ENCODE data around the gene DIS3L2.

DIS3L2 gene

DNA sequence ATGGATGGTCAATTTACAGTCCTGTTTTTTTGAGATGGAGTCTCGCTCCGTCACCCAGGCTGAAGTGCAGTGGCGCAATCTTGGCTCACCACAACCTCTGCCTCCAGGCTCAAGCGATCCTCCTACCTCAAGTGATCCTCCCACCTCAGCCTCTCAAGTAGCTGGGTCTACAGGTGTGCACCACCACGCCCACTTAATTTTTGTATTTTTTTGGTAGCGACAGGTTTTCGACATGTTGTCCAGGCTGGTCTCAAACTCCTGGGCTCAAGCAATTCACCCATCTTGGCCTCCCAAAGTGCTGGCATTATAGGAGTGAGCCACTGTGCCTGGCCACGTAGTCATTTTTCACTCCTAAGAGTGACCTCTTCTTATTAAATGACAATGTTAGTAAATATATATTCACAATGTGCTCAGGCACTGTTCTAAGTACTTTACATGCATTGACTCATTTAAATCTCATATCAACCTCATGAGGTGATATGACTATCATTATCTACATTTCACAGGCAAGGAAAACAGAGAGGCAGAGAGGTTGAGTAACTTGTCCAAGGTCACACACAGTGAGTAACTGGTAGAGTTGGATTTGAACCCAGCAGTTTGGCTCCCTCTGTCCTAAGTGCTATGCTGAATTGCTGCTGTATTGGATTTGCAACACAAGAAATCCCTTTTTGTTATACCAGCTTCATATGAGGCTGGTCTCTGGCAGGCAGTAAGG, 5.6 kb upstream of the DIS3L2 start:
- no peaks in the 10 kb centered on the region for H3K36me3 ChIP-seq (ENCODE audit: control insufficient read depth, insufficient read depth, low read length)
- no peaks in the 10 kb centered on the region for H3K27me3 ChIP-seq (replicated peaks; ENCODE audit: control insufficient read depth, insufficient read depth, low read length)
- no peak for DNase-seq (ENCODE audit: extremely low read depth, insufficient read length)
- TF ChIP-seq, protein P1, sequence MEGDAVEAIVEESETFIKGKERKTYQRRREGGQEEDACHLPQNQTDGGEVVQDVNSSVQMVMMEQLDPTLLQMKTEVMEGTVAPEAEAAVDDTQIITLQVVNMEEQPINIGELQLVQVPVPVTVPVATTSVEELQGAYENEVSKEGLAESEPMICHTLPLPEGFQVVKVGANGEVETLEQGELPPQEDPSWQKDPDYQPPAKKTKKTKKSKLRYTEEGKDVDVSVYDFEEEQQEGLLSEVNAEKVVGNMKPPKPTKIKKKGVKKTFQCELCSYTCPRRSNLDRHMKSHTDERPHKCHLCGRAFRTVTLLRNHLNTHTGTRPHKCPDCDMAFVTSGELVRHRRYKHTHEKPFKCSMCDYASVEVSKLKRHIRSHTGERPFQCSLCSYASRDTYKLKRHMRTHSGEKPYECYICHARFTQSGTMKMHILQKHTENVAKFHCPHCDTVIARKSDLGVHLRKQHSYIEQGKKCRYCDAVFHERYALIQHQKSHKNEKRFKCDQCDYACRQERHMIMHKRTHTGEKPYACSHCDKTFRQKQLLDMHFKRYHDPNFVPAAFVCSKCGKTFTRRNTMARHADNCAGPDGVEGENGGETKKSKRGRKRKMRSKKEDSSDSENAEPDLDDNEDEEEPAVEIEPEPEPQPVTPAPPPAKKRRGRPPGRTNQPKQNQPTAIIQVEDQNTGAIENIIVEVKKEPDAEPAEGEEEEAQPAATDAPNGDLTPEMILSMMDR (IDR thresholded peaks at IDR 0.05; ENCODE audit: insufficient read depth, low read length, poor library complexity, severe bottlenecking): no peak
- no peak overlapping the region for H3K4me3 ChIP-seq (replicated peaks; ENCODE audit: low read depth, low read length)

DNA sequence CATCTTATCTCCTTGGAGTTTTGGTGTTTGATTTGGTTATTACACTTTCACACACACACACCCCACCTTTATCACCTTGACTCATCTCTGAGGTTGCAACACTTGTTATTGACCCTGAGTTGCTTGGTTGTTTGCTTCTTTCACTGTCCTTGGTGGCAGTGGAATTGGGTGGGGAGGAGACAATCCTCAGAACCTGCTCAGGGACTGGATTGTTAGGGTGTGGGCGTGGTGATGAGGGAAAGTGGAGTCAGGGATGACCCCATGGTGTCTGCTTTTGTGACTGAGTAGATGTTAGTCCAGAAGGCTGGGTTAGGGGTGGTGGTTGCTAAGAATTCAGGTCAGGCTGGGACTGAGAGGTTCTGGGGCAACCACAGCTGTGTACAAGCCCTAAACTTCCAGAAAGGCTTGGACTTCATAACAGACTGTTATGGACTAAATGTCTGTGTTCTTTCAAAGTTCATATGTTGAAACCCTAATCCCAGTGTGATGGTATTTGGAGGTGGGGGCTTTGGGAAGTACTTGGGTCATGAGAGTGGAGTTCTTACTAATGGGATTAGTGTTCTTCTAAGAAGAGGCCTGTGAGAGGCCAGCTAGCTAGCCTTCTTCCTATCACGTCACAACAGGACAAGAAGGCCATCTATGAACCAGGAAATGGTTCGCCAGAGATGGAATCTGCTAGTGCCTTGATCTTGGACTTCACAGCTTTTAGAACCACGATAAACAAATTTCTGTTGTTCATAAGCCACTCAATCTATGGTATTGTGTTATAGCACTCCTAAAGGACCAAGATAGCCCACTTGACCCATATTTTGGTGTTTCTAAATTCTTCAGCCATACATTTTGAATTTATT, 3.4 kb upstream of the DIS3L2 start:
- DNase-seq (ENCODE audit: extremely low read depth, insufficient read length): no peak
- TF ChIP-seq, protein P1 (IDR thresholded peaks at IDR 0.05; ENCODE audit: insufficient read depth, low read length, poor library complexity, severe bottlenecking): no peak

DNA sequence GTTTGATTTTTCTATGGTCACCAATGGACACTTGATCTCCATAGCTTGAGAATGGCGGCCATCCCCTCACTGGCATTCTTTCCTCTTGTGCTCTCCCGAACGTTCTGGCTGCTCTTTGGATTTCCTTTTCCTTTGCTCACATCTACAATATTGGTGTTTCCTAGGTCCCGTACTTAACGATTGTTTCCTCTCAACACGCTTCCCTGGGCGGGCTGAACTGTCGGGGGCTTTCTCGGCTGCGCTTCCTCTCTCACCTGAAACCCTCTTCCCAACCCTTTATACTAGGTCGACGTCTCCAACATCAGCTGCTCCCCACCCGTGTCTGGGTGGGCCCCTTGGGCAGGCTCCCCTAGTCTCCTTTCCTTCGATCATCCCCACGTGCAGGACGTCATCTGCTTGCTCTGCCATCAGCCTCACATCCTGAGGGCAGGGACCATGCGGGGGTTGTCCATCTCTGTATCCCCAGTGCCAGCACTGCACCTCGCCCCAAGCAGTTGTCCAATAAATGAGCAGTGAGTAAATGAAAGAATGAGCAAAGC, 634 bp upstream of the DIS3L2 start:
- DNase-seq (ENCODE audit: extremely low read depth, insufficient read length): no peak

More for the DNA sequence above, 3.4 kb upstream of the DIS3L2 start:
- H3K36me3 ChIP-seq (ENCODE audit: control insufficient read depth, insufficient read depth, low read length): no peaks in the 10 kb centered on the region
- no peaks in the 10 kb centered on the region for H3K27me3 ChIP-seq (replicated peaks; ENCODE audit: control insufficient read depth, insufficient read depth, low read length)
- no peak overlapping the region for H3K4me3 ChIP-seq (replicated peaks; ENCODE audit: low read depth, low read length)

DNA sequence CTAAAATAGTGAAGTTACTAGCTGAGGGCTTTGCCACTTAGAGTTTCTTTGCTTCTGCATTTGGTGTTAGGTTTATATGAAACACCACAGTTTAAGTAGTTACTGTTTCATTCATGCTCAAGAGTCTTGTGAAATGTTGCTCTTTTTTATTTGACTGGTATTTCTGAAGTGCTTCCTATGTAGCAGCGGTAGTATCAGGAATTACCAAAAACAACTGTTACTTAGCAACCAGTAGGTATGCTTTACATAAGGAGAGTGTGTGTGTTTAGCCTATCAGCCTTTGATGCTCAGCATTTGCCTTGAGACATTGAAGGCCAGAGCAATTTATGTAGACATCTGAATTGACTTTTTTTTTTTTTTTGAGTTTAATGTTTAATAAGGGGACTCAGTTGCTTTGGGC, 3.6 kb downstream of the DIS3L2 start:
- Histone ChIP-seq H3K36me3 (ENCODE audit: control insufficient read depth, insufficient read depth, low read length) (no peaks in the 10 kb centered on the region; the same call in 1 of the 2 replicates), H3K27me3 (replicated peaks; ENCODE audit: control insufficient read depth, insufficient read depth, low read length) (no peaks in the 10 kb centered on the region), H3K4me3 (replicated peaks; ENCODE audit: low read depth, low read length) (no peak overlapping the region)
- TF ChIP-seq, protein P1 (IDR thresholded peaks at IDR 0.05; ENCODE audit: insufficient read depth, low read length, poor library complexity, severe bottlenecking): no peak
- no peak for DNase-seq (ENCODE audit: extremely low read depth, insufficient read length)

More for the DNA sequence above, 634 bp upstream of the DIS3L2 start:
- peak overlapping the region; percentile 90 for H3K4me3 ChIP-seq (replicated peaks; ENCODE audit: low read depth, low read length)
- no peaks in the 10 kb centered on the region; the same call in 1 of the 2 replicates for H3K36me3 ChIP-seq (ENCODE audit: control insufficient read depth, insufficient read depth, low read length)
- H3K27me3 ChIP-seq (replicated peaks; ENCODE audit: control insufficient read depth, insufficient read depth, low read length): no peaks in the 10 kb centered on the region
- TF ChIP-seq, protein P1 (IDR thresholded peaks at IDR 0.05; ENCODE audit: insufficient read depth, low read length, poor library complexity, severe bottlenecking): no peak

DNA sequence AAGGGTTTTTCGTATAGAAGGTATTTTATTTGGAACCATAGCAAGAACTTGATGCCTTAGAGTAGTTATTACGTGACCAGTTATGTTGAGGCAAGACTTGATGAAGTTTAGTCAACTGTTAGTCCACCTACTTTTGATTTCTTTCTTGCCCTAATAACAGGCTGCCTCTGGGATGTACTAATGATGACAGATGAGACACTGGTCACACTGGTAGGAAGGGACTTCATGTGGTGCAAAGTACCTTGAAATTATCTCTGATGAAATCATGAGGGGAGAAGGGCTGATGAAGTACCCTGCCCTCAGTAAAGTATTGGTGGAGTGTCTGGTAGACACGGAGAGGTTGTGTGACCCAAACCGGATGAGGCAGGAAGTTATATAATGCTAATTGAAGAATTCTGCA, 5.4 kb downstream of the DIS3L2 start:
- TF ChIP-seq, protein P1 (IDR thresholded peaks at IDR 0.05; ENCODE audit: insufficient read depth, low read length, poor library complexity, severe bottlenecking): no peak
- Histone ChIP-seq H3K36me3 (ENCODE audit: control insufficient read depth, insufficient read depth, low read length) (no peaks in the 10 kb centered on the region; the same call in 1 of the 2 replicates), H3K4me3 (replicated peaks; ENCODE audit: low read depth, low read length) (no peak overlapping the region), H3K27me3 (replicated peaks; ENCODE audit: control insufficient read depth, insufficient read depth, low read length) (no peaks in the 10 kb centered on the region)
- DNase-seq (ENCODE audit: extremely low read depth, insufficient read length): no peak

Data from GM06990 (cell line).